Central memory CD8-positive, alpha-beta T cell (primary cell): ENCODE measurements around the gene ACTA2.
A peak's percentile ranks its signal among the peaks of the same experiment; 100 is the strongest.
"Not testable (repeated sequence)": the region's sequence is repeated elsewhere in the genome, so short reads cannot be mapped to it uniquely, and the experiment has no call there.

Experiments used
- ATAC-seq: fragments of 150-1000 bp; cut with Tn5 transposase; replicated peaks from 2 replicates; pipeline ENCODE4 v1.10.0; 2022; ENCODE audit warnings: mild to moderate bottlenecking, moderate FRiP score, moderate number of reproducible peaks; ENCODE audit not compliant: poor library complexity, severe bottlenecking; ENCODE audit errors: extremely low read depth
- DNase-seq, 2 donors: peaks; one replicate each; pipeline ENCODE4 v3.0.0; 2021; ENCODE audit warnings: low spot score in 2 of 2
- H3K27ac Mint-ChIP-seq: one replicate; pipeline ENCODE4 v1.8.0; 2022; ENCODE audit warnings: low read depth, mild to moderate bottlenecking, moderate library complexity, mixed read lengths
- H3K27me3 Mint-ChIP-seq: one replicate; pipeline ENCODE4 v1.8.0; 2022; ENCODE audit warnings: mixed read lengths
- H3K36me3 Mint-ChIP-seq: one replicate; pipeline ENCODE4 v1.8.0; 2022; ENCODE audit warnings: mild to moderate bottlenecking, moderate library complexity, mixed read lengths; ENCODE audit not compliant: insufficient read depth
- H3K4me1 Mint-ChIP-seq: one replicate; pipeline ENCODE4 v1.8.0; 2022; ENCODE audit warnings: mixed read lengths
- H3K4me3 Mint-ChIP-seq: one replicate; pipeline ENCODE4 v1.8.0; 2022; ENCODE audit warnings: mild to moderate bottlenecking, moderate library complexity, mixed read lengths
- H3K9me3 Mint-ChIP-seq: one replicate; pipeline ENCODE4 v1.8.0; 2022; ENCODE audit warnings: mixed read lengths

ACTA2 gene

GRCh38 chr10:88938938-88939337, 13.6 kb downstream of the ACTA2 start:
- ATAC-seq (no peak), DNase-seq (no peak)
- Mint-ChIP-seq H3K36me3 (peaks cover 3% of the 10 kb centered on the region), H3K4me1 (peaks cover 17% of the 10 kb centered on the region), H3K27me3 (no peaks in the 10 kb centered on the region), H3K27ac (no peak overlapping the region), H3K9me3 (no peaks in the 10 kb centered on the region), H3K4me3 (no peak overlapping the region)

- H3K27ac Mint-ChIP-seq: no peak overlapping the region
- H3K36me3 Mint-ChIP-seq: peaks cover 1% of the 10 kb centered on the region
- H3K9me3 Mint-ChIP-seq: no peaks in the 10 kb centered on the region
- no peak overlapping the region for H3K4me3 Mint-ChIP-seq
- H3K4me1 Mint-ChIP-seq: peaks cover 17% of the 10 kb centered on the region
- ATAC-seq (no peak), DNase-seq (no peak)
- no peaks in the 10 kb centered on the region for H3K27me3 Mint-ChIP-seq
Observed at GRCh38 chr10:88938039-88938438, 14.5 kb downstream of the ACTA2 start.

GRCh38 chr10:88936656-88937055, 15.9 kb downstream of the ACTA2 start:
- ATAC-seq: no peak
- H3K4me1 Mint-ChIP-seq: peaks cover 23% of the 10 kb centered on the region
- H3K27me3 Mint-ChIP-seq: no peaks in the 10 kb centered on the region

GRCh38 chr10:88934900-88935672, 17.5 kb downstream of the ACTA2 start:
- peak; percentile 81 for ATAC-seq
- Mint-ChIP-seq H3K4me3 (peak overlapping the region; percentile 31), H3K9me3 (no peaks in the 10 kb centered on the region), H3K4me1 (peaks cover 23% of the 10 kb centered on the region), H3K27ac (peak overlapping the region; percentile 15), H3K27me3 (no peaks in the 10 kb centered on the region), H3K36me3 (peaks cover 4% of the 10 kb centered on the region)
- DNase-seq: peak; percentile 61 to 67

More at GRCh38 chr10:88936656-88937055, 15.9 kb downstream of the ACTA2 start:
- H3K9me3 Mint-ChIP-seq: no peaks in the 10 kb centered on the region
- no peak overlapping the region for H3K4me3 Mint-ChIP-seq
- H3K27ac Mint-ChIP-seq: no peak overlapping the region
- H3K36me3 Mint-ChIP-seq: peaks cover 4% of the 10 kb centered on the region
- no peak for DNase-seq

- Mint-ChIP-seq H3K4me1 (peaks cover 23% of the 10 kb centered on the region), H3K27ac (no peak overlapping the region), H3K36me3 (peaks cover 4% of the 10 kb centered on the region), H3K9me3 (no peaks in the 10 kb centered on the region), H3K27me3 (no peaks in the 10 kb centered on the region), H3K4me3 (no peak overlapping the region)
- no peak for ATAC-seq
- DNase-seq: no peak
Observed at GRCh38 chr10:88933564-88933963, 19.0 kb downstream of the ACTA2 start.

GRCh38 chr10:88932539-88933256, 19.9 kb downstream of the ACTA2 start:
- no peaks in the 10 kb centered on the region for H3K9me3 Mint-ChIP-seq
- ATAC-seq: peak; percentile 45
- peaks cover 4% of the 10 kb centered on the region for H3K36me3 Mint-ChIP-seq
- H3K4me1 Mint-ChIP-seq: peaks cover 23% of the 10 kb centered on the region
- no peak overlapping the region for H3K4me3 Mint-ChIP-seq
- no peaks in the 10 kb centered on the region for H3K27me3 Mint-ChIP-seq
- no peak overlapping the region for H3K27ac Mint-ChIP-seq
- peak in 1 of 2 donors; percentile 11 for DNase-seq

- H3K36me3 Mint-ChIP-seq, H3K27me3 Mint-ChIP-seq, DNase-seq, H3K9me3 Mint-ChIP-seq, ATAC-seq, H3K4me3 Mint-ChIP-seq: not testable (repeated sequence)
- Mint-ChIP-seq H3K27ac (peak overlapping the region; percentile 63), H3K4me1 (peaks cover 23% of the 10 kb centered on the region)
Observed at GRCh38 chr10:88932029-88932428, 20.5 kb downstream of the ACTA2 start.

GRCh38 chr10:88931548-88931947, 21.0 kb downstream of the ACTA2 start:
- no peaks in the 10 kb centered on the region for H3K9me3 Mint-ChIP-seq
- no peak overlapping the region for H3K4me3 Mint-ChIP-seq
- no peaks in the 10 kb centered on the region for H3K27me3 Mint-ChIP-seq
- H3K36me3 Mint-ChIP-seq: peaks cover 9% of the 10 kb centered on the region
- no peak for DNase-seq
- no peak for ATAC-seq
- peaks cover 19% of the 10 kb centered on the region for H3K4me1 Mint-ChIP-seq
- peak overlapping the region; percentile 63 for H3K27ac Mint-ChIP-seq

- Mint-ChIP-seq H3K9me3 (no peaks in the 10 kb centered on the region), H3K27me3 (no peaks in the 10 kb centered on the region), H3K4me1 (peaks cover 6% of the 10 kb centered on the region), H3K27ac (no peak overlapping the region), H3K4me3 (no peak overlapping the region), H3K36me3 (peaks cover 22% of the 10 kb centered on the region)
- ATAC-seq: no peak
- no peak for DNase-seq
Observed at GRCh38 chr10:88928254-88928653, 24.3 kb downstream of the ACTA2 start.

- ATAC-seq (no peak), DNase-seq (no peak)
- H3K9me3 Mint-ChIP-seq: no peaks in the 10 kb centered on the region
- no peak overlapping the region for H3K4me3 Mint-ChIP-seq
- H3K36me3 Mint-ChIP-seq: peaks cover 24% of the 10 kb centered on the region
- H3K4me1 Mint-ChIP-seq: peaks cover under 1% of the 10 kb centered on the region
- no peaks in the 10 kb centered on the region for H3K27me3 Mint-ChIP-seq
- no peak overlapping the region for H3K27ac Mint-ChIP-seq
Observed at GRCh38 chr10:88927416-88927690, 25.2 kb downstream of the ACTA2 start.

GRCh38 chr10:88926566-88927415, 25.8 kb downstream of the ACTA2 start:
- Mint-ChIP-seq H3K4me3 (no peak overlapping the region), H3K4me1 (no peaks in the 10 kb centered on the region), H3K27me3 (no peaks in the 10 kb centered on the region), H3K9me3 (no peaks in the 10 kb centered on the region), H3K36me3 (peaks cover 28% of the 10 kb centered on the region), H3K27ac (no peak overlapping the region)
- DNase-seq: no peak
- no peak for ATAC-seq

GRCh38 chr10:88923520-88923919, 29.1 kb downstream of the ACTA2 start:
- H3K9me3 Mint-ChIP-seq: no peaks in the 10 kb centered on the region
- ATAC-seq (no peak), DNase-seq (no peak)
- H3K4me3 Mint-ChIP-seq: no peak overlapping the region
- no peaks in the 10 kb centered on the region for H3K27me3 Mint-ChIP-seq
- no peaks in the 10 kb centered on the region for H3K4me1 Mint-ChIP-seq
- H3K36me3 Mint-ChIP-seq: peaks cover 30% of the 10 kb centered on the region
- peak overlapping the region; percentile 62 for H3K27ac Mint-ChIP-seq
